Epithelial cell of esophagus (primary cell): ENCODE results near the gene PMEPA1.

Source experiments
- DNase-seq: peaks from one replicate; pipeline ENCODE4 v3.0.0; 2010; ENCODE audit warnings: low read depth
- H3K4me3 ChIP-seq: 2 replicates; pipeline ENCODE4 v1.5.1; 2011; ENCODE audit warnings: mild to moderate bottlenecking, low read length, control low read depth
- TF ChIP-seq, protein P1 (sequence below): IDR thresholded peaks from 2 replicates; pipeline ENCODE4 v1.5.1; 2011; ENCODE audit warnings: low read depth, mild to moderate bottlenecking, low read length, control low read depth, inconsistent platforms; ENCODE audit not compliant: insufficient read depth; ENCODE audit errors: missing control alignments

The PMEPA1 gene

DNA sequence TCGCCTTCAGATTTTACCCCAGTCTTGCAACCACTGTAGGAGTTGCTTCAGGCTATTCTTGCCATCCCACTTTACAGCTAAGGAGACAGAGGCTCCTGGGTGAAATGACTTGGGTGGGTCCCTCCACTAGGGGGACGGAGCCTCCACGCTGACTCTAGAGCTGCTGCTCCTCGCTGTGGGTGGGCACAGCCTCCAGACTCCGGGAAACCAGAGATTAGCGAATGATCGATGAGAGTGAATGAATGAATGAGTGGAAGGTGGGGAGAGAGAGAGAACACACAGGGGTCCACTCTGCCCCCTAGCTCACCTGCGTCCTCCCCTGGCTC lies 100.0 kb downstream of the PMEPA1 start:
- no peak overlapping the region for H3K4me3 ChIP-seq
- no peak for DNase-seq
- TF ChIP-seq, protein P1, sequence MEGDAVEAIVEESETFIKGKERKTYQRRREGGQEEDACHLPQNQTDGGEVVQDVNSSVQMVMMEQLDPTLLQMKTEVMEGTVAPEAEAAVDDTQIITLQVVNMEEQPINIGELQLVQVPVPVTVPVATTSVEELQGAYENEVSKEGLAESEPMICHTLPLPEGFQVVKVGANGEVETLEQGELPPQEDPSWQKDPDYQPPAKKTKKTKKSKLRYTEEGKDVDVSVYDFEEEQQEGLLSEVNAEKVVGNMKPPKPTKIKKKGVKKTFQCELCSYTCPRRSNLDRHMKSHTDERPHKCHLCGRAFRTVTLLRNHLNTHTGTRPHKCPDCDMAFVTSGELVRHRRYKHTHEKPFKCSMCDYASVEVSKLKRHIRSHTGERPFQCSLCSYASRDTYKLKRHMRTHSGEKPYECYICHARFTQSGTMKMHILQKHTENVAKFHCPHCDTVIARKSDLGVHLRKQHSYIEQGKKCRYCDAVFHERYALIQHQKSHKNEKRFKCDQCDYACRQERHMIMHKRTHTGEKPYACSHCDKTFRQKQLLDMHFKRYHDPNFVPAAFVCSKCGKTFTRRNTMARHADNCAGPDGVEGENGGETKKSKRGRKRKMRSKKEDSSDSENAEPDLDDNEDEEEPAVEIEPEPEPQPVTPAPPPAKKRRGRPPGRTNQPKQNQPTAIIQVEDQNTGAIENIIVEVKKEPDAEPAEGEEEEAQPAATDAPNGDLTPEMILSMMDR = no peak

DNA sequence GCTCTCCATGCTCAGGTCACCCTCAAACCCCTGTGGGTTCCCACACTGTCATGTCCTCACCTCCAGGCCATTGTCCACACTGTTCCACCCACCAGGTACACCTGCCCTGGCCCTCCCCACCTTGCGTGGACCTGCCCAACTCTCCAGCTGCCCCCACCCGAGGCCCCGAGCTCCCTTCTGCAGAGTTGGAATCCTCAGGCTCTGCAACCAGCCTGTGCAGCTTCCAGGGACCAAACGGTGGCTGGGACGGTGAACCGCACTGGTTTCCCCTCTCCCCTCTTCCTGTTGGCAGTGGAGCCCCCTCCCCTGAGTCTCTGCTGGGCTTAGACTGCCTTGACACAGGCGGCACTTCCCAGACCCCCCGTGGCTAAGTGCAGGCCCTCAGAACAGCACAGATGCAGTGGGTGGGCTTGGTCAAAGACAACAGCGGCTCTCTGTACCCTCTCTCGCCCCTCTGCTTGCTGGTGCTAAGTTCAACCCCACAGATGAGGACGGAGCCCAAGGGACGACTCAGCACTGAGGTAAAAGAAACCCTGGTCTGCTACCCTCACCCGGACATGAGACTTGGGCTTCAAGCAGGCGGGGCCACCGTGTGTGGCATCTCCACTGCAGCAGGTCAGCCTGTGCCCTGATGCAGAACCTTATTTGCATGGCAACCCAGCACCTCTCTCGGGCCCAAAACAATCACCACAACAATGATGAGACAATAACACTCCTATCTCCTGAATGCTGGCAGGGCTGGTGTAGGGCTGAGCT lies 100.6 kb downstream of the PMEPA1 start:
- TF ChIP-seq, protein P1 = no peak
- no peak for DNase-seq
- no peak overlapping the region for H3K4me3 ChIP-seq

DNA sequence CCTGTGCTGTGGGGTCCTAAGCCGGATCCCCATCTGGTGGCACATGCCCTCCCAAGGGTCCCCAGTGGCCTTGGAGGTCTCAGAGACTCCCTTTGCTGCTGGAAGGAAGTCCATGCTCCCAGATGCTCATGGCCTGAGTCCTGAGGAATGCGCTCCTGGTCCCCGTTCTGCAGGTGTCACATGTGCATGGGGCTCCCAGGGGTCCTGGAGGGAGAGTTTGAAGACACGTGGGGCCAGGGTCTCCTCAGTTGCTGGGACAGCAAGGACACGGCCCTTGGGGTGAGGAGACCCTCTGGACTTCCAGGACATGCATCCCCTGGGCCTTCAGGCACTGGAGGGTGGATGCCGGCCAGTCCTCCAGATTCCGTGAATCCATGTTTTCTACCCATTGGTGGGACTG lies 101.3 kb downstream of the PMEPA1 start:
- no peak for DNase-seq
- H3K4me3 ChIP-seq = no peak overlapping the region
- TF ChIP-seq, protein P1 = no peak

GRCh38 chr20:57605878-57606277 lies 103.9 kb downstream of the PMEPA1 start:
- no peak for DNase-seq
- TF ChIP-seq, protein P1 = no peak
- no peak overlapping the region for H3K4me3 ChIP-seq

GRCh38 chr20:57605045-57605444 lies 104.8 kb downstream of the PMEPA1 start:
- TF ChIP-seq, protein P1 = no peak
- DNase-seq = no peak
- no peak overlapping the region for H3K4me3 ChIP-seq

DNA sequence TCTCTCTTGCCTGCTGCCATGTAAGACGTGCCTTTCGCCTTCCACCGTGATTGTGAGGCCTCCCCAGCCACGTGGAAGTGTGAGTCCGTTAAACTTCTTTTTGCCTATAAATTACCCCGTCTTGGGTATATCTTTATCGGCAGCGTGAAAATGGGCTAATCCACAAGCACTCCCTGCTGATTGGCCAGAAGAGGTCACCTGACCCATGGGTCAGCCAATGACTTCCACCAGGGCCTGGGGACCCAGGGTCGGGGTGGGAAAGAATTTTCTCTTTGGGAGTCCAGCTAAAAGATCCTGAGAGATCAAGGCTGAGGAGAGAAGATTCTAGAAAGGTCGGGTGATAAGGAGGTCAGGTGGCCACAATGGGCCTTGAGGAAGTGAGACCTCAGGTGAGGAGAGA lies 106.7 kb downstream of the PMEPA1 start:
- DNase-seq = no peak
- TF ChIP-seq, protein P1 = no peak
- H3K4me3 ChIP-seq = no peak overlapping the region

DNA sequence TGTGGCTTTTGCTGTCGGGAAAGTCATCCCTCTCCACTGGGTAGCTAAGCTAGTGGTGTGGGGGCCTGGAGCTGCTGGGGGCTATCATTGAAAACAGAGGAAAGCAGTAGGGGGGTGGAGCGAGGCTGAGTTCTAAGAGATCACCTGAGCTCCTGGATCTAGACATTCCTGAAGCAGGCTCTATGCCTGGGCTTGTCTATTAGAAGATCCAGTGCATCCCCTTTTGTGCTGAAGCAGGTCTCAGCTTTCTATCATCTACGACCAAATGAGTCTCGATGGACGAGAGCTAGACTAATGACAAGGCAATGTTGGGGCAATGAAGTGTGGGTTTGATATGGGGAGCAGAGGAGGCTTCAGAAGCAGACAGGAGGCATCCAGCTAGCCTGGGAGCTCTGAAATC lies 108.1 kb downstream of the PMEPA1 start:
- no peak for DNase-seq
- H3K4me3 ChIP-seq = no peak overlapping the region
- TF ChIP-seq, protein P1 = no peak
